Hepatic stellate cell (primary cell): ENCODE results near the gene TMED9.
"Not testable (repeated sequence)": the region's sequence is repeated elsewhere in the genome, so short reads cannot be mapped to it uniquely, and the experiment has no call there.

Experiments
- DNase-seq: peaks from one replicate; pipeline ENCODE4 v3.0.0; 2011; ENCODE audit warnings: low spot score

The TMED9 gene

GRCh38 chr5:177592010-177592834 lies at the start of gene TMED9:
TMED9 (plus strand) TSS chr5:177592203; CDS start chr5:177592215, 12 bp downstream.
- DNase-seq: peak; percentile 90

- no peak for DNase-seq
Measured at GRCh38 chr5:177542816-177543465, 49.1 kb upstream of the TMED9 start.

GRCh38 chr5:177545487-177546257 lies 46.3 kb upstream of the TMED9 start:
- DNase-seq: peak; percentile 53

- DNase-seq: peak; percentile 88
Measured at GRCh38 chr5:177546258-177546741, 45.7 kb upstream of the TMED9 start.

- no peak for DNase-seq
Measured at GRCh38 chr5:177547736-177548135, 44.3 kb upstream of the TMED9 start.

GRCh38 chr5:177548495-177548894 lies 43.5 kb upstream of the TMED9 start:
- no peak for DNase-seq

GRCh38 chr5:177550122-177550521 lies 41.9 kb upstream of the TMED9 start:
- DNase-seq: no peak

GRCh38 chr5:177552839-177553455 lies 39.1 kb upstream of the TMED9 start:
- DNase-seq: peak; percentile 65

- DNase-seq: peak; percentile 64
Measured at GRCh38 chr5:177553671-177554429, 38.2 kb upstream of the TMED9 start.

- peak; percentile 97 for DNase-seq
Measured at GRCh38 chr5:177554474-177555111, 37.4 kb upstream of the TMED9 start, which contains the start of gene FAM193B. FAM193B (minus strand) TSS chr5:177554563; CDS start chr5:177554458, 105 bp downstream.

GRCh38 chr5:177555228-177555627 lies 36.8 kb upstream of the TMED9 start:
- DNase-seq: no peak

GRCh38 chr5:177555665-177556064 lies 36.3 kb upstream of the TMED9 start:
- DNase-seq: no peak

- no peak for DNase-seq
Measured at GRCh38 chr5:177557041-177557647, 34.9 kb upstream of the TMED9 start.

GRCh38 chr5:177557796-177558195 lies 34.2 kb upstream of the TMED9 start:
- no peak for DNase-seq

- not testable (repeated sequence) for DNase-seq
Measured at GRCh38 chr5:177559446-177559941, 32.5 kb upstream of the TMED9 start.

GRCh38 chr5:177565046-177565445 lies 27.0 kb upstream of the TMED9 start:
- DNase-seq: no peak

GRCh38 chr5:177568326-177568725 lies 23.7 kb upstream of the TMED9 start:
- no peak for DNase-seq

- no peak for DNase-seq
Measured at GRCh38 chr5:177569894-177570293, 22.1 kb upstream of the TMED9 start.

GRCh38 chr5:177575488-177575887 lies 16.5 kb upstream of the TMED9 start:
- DNase-seq: no peak

GRCh38 chr5:177576169-177576568 lies 15.8 kb upstream of the TMED9 start:
- DNase-seq: no peak
